GM21528 (cell line): ENCODE measurements around the gene THY1.
"Not testable (repeated sequence)": the region's sequence is repeated elsewhere in the genome, so short reads cannot be mapped to it uniquely, and the experiment has no call there.

Source experiments
- ATAC-seq: cut with Tn5 transposase; IDR thresholded peaks from one replicate; pipeline ENCODE4 v1.9.1; 2021; ENCODE audit warnings: mild to moderate bottlenecking, moderate library complexity; ENCODE audit not compliant: unreplicated experiment, low FRiP score

THY1 gene

DNA sequence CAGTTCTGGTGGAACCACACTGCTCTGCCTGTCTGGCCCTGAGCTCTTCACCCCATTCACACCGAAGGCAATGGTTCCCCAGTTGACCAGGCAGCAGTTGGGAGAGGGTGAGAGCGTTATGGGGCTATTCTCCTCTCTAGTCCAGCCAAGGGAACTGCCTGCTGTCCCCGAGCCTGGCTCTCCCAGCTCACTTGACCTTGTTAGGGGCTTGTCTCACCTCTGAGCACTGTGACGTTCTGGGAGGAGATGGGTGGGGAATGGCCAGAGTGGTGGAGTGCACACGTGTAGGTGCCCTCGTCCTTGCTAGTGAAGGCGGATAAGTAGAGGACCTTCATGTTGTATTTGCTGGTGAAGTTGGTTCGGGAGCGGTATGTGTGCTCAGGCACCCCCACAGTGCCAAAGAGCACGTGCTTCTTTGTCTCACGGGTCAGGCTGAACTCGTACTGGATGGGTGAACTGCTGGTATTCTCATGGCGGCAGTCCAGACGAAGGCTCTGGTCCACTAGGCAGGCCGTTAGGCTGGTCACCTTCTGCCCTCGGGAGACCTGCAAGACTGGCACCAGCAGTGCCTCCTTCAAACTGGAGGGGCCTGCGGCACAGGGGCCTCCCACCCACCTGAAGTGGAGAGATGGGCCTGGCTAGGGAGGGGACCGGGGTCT is 3.0 kb downstream of the THY1 start:
- no peak for ATAC-seq

- no peak for ATAC-seq
These were observed 3.7 kb downstream of the THY1 start for GRCh38 chr11:119419246-119419645.

- no peak for ATAC-seq
These were observed 4.2 kb downstream of the THY1 start for GRCh38 chr11:119418759-119419158.

DNA sequence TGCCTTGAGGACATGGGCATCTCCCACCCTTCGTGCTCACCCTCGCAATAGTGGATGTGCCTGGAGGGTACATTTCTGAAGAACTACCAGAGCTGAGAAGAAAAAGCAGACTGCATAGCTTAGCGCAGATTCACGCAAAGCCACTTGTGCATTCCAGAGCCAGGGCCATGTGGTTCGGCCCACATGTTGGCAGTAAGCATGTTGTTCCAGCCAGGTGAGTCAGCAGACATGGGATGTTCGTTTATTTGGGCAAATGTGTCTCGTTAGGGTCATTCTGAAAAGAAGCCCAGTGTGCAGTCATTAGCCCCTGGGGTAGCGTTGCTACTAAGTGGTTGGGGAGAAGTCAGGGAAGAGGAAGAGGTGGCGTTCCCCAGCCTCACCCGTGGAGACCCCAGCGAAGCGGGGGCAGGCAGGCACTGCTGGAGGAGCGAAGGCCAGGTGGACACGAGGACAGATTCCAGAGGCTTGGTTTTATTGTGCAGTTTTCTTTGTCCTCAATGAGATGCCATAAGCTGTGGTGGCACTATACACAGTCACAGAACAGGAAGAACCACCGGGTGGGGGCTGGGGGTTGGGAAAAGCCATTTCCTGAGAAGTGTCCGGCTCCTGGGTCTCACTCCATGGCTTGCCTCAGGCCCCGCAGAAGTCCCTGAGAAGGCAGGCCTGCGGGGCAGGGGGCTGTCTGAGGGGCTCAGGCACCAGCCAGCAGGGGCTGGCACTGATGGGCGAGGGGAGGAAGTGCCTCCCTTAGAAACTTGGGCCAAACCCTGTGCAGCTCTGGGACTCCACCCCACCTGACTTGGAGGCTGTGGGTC is 5.0 kb downstream of the THY1 start:
- ATAC-seq, result no peak

DNA sequence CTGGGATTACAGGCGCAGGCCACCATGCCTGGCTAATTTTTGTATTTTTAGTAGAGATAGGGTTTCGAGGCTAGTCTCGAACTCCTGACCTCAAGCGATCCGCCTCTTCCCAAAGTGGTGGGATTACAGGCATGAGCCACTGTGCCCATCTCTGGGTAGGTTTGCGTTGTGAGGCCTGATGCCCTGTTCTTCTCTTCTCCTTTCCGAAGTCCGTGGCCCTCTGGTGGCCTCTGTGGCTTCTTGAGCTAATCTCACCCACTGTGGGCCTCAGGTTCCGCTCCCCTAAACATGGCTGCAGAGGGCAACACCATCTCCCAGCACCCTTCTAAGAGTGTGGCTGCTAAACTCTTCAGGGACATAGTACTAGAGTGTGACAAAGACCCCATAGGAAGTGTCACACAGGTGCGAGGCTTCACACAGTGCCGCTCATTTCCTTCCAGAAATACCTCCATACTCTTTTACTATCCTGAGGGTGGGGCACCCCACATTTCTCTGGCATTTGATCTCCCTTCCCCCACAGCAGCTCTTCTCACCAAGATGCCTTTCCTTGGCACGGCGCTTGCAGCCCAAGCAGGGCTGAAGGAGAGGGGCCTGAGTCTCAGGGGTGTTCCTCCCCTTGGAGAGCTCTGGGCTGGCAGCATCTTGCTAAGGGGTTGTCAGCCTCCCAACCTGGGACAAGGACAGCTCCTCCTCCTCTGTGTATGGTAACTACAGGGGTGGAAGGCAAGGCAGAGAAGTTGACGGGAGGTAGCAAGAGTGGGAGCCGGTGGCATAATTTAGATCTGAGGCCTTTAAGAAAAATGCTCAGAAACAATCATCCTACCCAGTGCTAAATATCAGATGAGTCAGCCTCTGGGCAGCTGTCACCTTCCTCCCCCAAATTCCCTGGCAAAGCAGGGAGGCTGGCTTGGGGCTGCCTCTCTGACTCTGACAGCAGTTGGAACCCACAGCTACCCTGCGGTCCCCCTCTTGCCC is 6.1 kb downstream of the THY1 start:
- no peak for ATAC-seq

DNA sequence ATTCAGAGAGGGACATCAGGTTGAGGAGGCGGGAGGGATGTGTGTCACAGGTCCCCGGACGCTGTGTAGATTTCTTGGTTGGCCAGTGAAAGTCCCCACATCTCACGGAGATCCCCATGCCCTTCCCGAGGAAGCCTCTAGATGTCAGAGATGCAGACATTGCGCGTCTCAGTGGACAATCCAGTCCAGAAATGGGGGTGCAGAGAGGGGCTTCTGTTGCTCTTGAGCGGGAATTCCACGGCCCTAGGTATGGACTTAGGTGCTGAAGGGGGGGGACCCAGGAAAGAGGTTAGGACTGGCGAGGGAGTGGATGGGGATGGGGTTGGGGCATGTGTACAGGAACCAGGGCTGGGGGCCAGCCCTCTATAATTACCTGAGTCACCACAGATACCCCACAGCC is 7.0 kb downstream of the THY1 start:
- no peak for ATAC-seq

- no peak for ATAC-seq
These were observed 7.5 kb downstream of the THY1 start for GRCh38 chr11:119415517-119415916.

DNA sequence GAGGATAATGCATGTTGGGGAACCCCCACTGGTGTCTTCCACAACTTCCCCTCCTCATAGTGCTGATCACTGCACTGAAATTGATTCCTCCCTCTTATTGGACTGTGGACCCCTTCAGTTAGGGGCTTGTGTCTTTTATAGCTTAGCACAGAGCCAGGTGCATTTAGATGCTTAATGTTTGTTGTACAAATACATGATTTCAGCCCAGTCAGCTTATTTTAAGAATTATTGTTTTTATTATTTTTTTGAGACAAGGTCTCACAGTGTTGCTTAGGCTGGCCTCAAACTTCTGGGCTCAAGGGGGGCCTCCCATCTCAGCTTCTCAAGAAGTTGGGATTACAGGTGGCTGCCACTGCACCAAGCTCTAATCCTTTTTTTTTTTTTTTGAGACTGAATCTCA is 8.2 kb downstream of the THY1 start:
- no peak for ATAC-seq

GRCh38 chr11:119414321-119414720 is 8.7 kb downstream of the THY1 start:
- ATAC-seq, result no peak

- no peak for ATAC-seq
These were observed 10.9 kb downstream of the THY1 start for GRCh38 chr11:119412072-119412471.

DNA sequence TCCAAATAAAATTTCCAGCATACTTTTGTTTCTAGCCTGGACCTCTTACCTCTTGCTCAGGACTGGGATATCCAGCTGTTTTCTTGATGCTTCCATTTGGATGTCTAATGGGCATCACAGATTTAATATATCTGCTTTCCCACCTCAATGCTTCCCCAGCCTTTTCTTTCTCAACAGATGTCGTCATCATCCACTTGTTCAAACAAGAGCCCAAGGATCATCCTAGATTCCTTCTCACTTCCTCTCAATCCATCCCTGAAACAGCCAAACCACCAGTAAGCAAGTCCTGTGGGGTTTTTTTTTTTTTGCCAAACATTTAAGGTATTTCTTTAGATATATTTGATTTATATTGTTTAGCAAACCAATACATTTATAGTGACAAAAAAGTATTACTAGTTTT is 12.5 kb downstream of the THY1 start:
- ATAC-seq, result no peak

- no peak for ATAC-seq
These were observed 13.2 kb downstream of the THY1 start for GRCh38 chr11:119409731-119410130.

- ATAC-seq, result no peak
These were observed 17.0 kb downstream of the THY1 start for GRCh38 chr11:119406005-119406404.

DNA sequence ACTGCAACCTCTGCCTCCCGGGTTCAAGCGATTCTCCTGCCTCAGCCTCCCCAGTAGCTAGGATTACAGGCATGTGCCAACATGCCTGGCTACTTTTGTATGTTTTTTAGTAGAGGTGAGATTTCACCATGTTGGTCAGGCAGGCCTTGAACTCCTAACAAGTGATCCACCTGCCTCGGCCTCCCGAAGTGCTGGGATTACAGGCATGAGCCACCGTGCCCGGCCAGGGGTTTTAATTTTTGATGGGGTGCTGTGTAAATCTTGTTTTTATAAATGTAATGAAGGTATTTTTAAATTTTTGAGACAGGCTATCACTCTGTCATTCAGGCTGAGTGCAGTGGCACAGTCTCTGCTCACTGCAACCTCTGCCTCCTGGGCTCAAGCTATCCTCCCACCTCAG is 17.5 kb downstream of the THY1 start:
- ATAC-seq, result not testable (repeated sequence)

DNA sequence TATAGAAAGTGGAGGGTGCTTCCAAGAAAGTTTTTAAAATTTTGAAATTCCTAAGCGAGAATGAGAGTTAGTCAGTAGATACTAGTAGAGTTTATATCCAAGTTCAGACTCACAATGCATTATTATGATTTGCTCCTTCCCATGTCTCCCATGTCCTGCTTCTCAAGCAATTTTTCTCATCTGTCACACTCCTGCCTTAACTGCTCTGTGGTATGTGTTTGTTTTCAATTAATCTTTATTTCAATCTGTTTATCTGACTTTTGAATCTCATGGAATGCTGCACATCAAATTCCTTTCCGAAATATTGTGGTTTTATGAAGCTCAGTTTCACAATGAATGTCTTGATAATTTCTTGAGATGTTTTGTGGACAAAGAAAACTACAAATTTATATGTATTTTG is 18.1 kb downstream of the THY1 start:
- no peak for ATAC-seq

- no peak for ATAC-seq
These were observed 20.0 kb downstream of the THY1 start for GRCh38 chr11:119403021-119403420.

DNA sequence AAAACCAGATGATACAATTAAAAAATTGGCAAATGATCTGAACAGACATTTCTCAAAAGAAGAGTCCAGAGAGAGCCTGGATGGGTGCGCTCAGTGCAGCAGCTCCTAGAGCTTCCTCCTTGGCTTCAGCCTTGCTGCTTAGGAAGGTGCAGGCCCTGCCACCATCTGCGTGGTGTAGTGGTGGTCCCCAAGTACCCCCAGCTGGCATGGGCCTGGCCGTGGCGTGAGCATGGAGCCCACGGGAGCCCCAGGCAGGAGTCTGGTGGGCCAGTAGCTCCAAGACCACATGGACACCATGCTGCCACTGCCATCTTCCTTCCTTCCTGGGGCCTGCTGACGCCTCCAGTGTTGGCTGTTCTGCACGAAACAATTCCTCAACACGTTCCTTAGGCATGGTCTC is 20.5 kb downstream of the THY1 start:
- ATAC-seq, result no peak

DNA sequence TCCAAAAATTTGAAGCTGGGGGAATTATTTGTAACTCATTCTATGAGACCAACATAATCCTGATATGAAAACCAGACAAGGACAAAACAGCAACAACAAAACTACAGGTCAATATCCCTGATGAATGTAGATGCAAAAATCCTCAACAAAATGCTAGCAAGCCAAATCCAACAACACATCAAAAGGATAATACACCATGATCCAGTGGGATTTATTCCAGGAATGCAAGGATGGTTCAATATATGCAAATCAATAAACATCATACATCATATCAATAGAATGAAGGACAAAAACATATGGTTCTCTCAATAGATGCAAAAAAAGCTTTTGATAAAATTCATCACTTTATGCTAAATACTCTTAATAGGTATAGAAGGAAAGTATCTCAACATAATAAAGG is 22.1 kb downstream of the THY1 start:
- no peak for ATAC-seq

DNA sequence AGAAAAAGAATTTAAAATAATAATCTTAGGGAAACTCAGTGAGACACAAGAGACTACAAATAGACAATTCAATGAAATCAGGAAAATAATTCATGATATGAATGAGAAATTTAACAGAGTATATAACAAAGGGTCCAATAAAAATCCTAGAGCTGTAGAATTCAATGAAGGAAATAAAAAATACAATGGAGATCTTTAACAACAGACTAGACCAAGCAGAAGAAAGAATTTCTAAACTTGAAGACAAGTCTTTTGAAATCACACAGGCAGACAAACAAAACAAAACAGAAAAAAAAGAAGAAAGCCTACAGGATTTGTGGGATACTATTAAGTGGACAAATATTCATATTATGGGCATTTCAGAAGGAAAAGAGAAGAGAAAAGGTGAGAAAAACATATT is 25.2 kb downstream of the THY1 start:
- ATAC-seq, result no peak

DNA sequence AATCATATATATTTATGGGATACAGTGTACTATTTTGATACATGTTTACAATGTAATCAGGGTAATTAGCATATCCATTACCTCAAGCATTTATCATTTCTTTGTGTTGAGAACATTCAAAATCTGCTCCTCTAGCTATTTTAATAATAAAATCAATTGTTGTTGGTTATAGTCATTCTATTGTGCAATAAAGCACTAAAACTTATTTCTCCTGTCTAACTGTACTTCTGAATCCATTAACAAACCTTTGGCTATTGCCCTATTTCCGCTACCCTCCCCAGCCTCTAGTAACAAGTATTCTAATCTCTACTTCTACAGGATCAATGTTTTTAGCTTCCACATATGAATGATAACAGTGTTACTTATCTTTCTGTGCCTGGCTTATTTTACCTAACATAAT is 26.1 kb downstream of the THY1 start:
- ATAC-seq, result no peak

DNA sequence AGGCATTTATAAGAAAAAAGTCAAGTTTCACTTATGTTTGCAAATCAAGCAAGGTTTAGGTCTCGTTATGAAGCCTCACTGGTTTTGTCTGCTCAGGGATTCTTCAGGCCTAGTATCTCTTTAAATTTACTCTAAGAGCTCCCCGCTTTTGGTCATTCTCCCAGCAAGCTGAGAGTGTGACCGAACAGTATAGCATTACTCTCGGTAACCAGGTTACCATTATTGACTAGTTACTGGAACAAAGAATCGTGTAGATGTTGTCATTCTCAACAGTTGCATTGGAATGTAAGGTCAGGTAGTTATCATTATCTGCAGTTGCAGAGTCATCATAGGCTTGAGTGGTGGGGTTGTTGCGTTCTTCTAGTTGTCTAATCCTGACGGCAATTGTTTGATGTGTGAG is 31.7 kb downstream of the THY1 start:
- no peak for ATAC-seq
